ENCODE measurements around the gene DIAPH1. TPM values are rescaled to one million over a fixed set of nuclear protein-coding genes. Genes with fewer than 3 reads are reported as not detected.

Gene DIAPH1
- total RNA-seq, 1 experiment from 2014 or later: 117 TPM

GRCh38 chr5:141513627-141514329 is 105.0 kb downstream of the DIAPH1 start:
- H3K4ac ChIP-seq (ENCODE audit: low read depth, low read length): no peak overlapping the region; the same call in 1 of the 2 replicates
- no peak overlapping the region for H3K56ac ChIP-seq (ENCODE audit: insufficient read length, low read depth, low read length)
- H3K4me1 ChIP-seq (ENCODE audit: insufficient read depth, low read length): no peaks in the 10 kb centered on the region; the same call in 1 of the 2 replicates
- DNase-seq: peak; percentile 85
- WGBS (ENCODE audit: extremely low coverage, insufficient read length, low lambda C conversion rate): no CpG with 5 or more reads among the region's 29 CpGs
- H3K14ac ChIP-seq (ENCODE audit: insufficient read depth, low read length): peak overlapping the region; percentile 54
- Mint-ChIP-seq H3K4me1 (peaks cover 40 to 52% of the 10 kb centered on the region in 2 experiments), H3K9me3 (no peaks in the 10 kb centered on the region; a peak in 1 of 5 replicates), H3K36me3 (ENCODE audit: insufficient read depth in 1 of 3, low read depth in 3 of 3) (peaks cover 20 to 43% (median 30%) of the 10 kb centered on the region in 3 experiments), H3K27ac (peak overlapping the region; percentile 90 to 96 (median 96)), H3K27me3 (ENCODE audit: low read depth) (peaks cover 3% of the 10 kb centered on the region; the same call in 1 of the 2 replicates), H3K4me3 (peak overlapping the region; percentile 75 to 88)
- no peak overlapping the region for H3K23ac ChIP-seq (ENCODE audit: insufficient read length, low read depth, low read length)
- H3K79me1 ChIP-seq (ENCODE audit: insufficient read depth, low read depth, low read length, poor library complexity, severe bottlenecking): no peaks in the 10 kb centered on the region
- H4K8ac ChIP-seq (replicated peaks; ENCODE audit: insufficient read length, low read depth, low read length): no peak overlapping the region
- H3K9me3 ChIP-seq (ENCODE audit: control insufficient read depth, low read depth, low read length): no peaks in the 10 kb centered on the region
- H3K27me3 ChIP-seq (ENCODE audit: insufficient read depth, low read length): no peaks in the 10 kb centered on the region
- no peak overlapping the region for H2BK20ac ChIP-seq (ENCODE audit: low read depth, low read length, poor library complexity, severe bottlenecking)
- H3K27ac ChIP-seq (ENCODE audit: insufficient read length, low read depth, low read length): no peak overlapping the region
- H2BK12ac ChIP-seq (ENCODE audit: insufficient read length, low read depth, low read length): no peak overlapping the region
- H4K20me1 ChIP-seq (ENCODE audit: control insufficient read depth, insufficient read depth, insufficient read length): no peaks in the 10 kb centered on the region
- H3K4me2 ChIP-seq (ENCODE audit: insufficient read depth, insufficient read length, low read length): peak overlapping the region; percentile 91
- no peak overlapping the region for H2AFZ ChIP-seq (ENCODE audit: low read length)
- H2BK15ac ChIP-seq (ENCODE audit: low read depth, low read length): no peak overlapping the region
- TF ChIP-seq CTCF (conservative IDR thresholded peaks at IDR 0.05): no peak
- no peaks in the 10 kb centered on the region for H3K79me2 ChIP-seq (ENCODE audit: insufficient read depth, low read length)
- no peak overlapping the region for H3T11ph ChIP-seq (ENCODE audit: low read length)
- H4K5ac ChIP-seq (ENCODE audit: insufficient read length, low read depth, low read length): no peak overlapping the region
- peak overlapping the region; percentile 55 for H3K18ac ChIP-seq (ENCODE audit: insufficient read length, low read depth, low read length)
- peak overlapping the region; percentile 21 for H3K9ac ChIP-seq (ENCODE audit: extremely low read depth, insufficient read length, low read length)
- no peak overlapping the region for H2BK120ac ChIP-seq (ENCODE audit: low read depth, low read length, poor library complexity, severe bottlenecking)
- H2AK5ac ChIP-seq (ENCODE audit: insufficient read length, low read length): no peak overlapping the region
- H4K91ac ChIP-seq (ENCODE audit: insufficient read length, low read depth, low read length): no peak overlapping the region
- H3K23me2 ChIP-seq (ENCODE audit: insufficient read length, low read depth, low read length, poor library complexity, severe bottlenecking): peaks cover 17% of the 10 kb centered on the region
- no peak overlapping the region for H2BK5ac ChIP-seq (ENCODE audit: insufficient read length, low read length)

Data from H9 (cell line).